NB4 (cell line): ENCODE results near the gene MRPL14.

Experiments
- DNase-seq: peaks from one replicate; pipeline ENCODE4 v3.0.0; 2010; ENCODE audit warnings: low read depth
- H3K4me3 ChIP-seq: one replicate; pipeline ENCODE4 v1.5.1; 2011; ENCODE audit warnings: mild to moderate bottlenecking, low read depth, low read length, moderate library complexity
- CTCF ChIP-seq: IDR thresholded peaks from one replicate; pipeline ENCODE4 v1.5.1; 2012; ENCODE audit warnings: low read depth, low read length
- MAX ChIP-seq: IDR thresholded peaks from 2 replicates; pipeline ENCODE4 v1.6.1; 2011; ENCODE audit warnings: low read depth, low read length
- MYC ChIP-seq: IDR thresholded peaks from 2 replicates; pipeline ENCODE4 v1.6.1; 2011; ENCODE audit warnings: low read depth, low read length
- POLR2A ChIP-seq: IDR thresholded peaks from 2 replicates; pipeline ENCODE4 v1.6.1; 2011; ENCODE audit warnings: mild to moderate bottlenecking; ENCODE audit not compliant: insufficient read length; ENCODE audit errors: extremely low read depth

MRPL14 gene

GRCh38 chr6:44154067-44154466 is 26.8 kb upstream of the MRPL14 start:
- DNase-seq, result no peak
- H3K4me3 ChIP-seq, result no peak overlapping the region
- TF ChIP-seq MAX, result no peak
- TF ChIP-seq MYC, result no peak
- no peak for TF ChIP-seq CTCF
- TF ChIP-seq POLR2A, result no peak

GRCh38 chr6:44152533-44152932 is 25.3 kb upstream of the MRPL14 start:
- no peak for TF ChIP-seq MAX
- H3K4me3 ChIP-seq, result no peak overlapping the region
- no peak for DNase-seq

- no peak overlapping the region for H3K4me3 ChIP-seq
- no peak for DNase-seq
- no peak for TF ChIP-seq MAX
- no peak for TF ChIP-seq MYC
- TF ChIP-seq CTCF, result no peak
- no peak for TF ChIP-seq POLR2A
Measured at GRCh38 chr6:44152109-44152461, 24.8 kb upstream of the MRPL14 start.

GRCh38 chr6:44151348-44152108 is 24.3 kb upstream of the MRPL14 start:
- peak; percentile 87 for DNase-seq
- no peak overlapping the region for H3K4me3 ChIP-seq
- TF ChIP-seq MAX (peak; percentile 59), POLR2A (no peak), CTCF (peak; percentile 99)

- H3K4me3 ChIP-seq, result no peak overlapping the region
- TF ChIP-seq POLR2A, result no peak
- TF ChIP-seq CTCF, result no peak
- TF ChIP-seq MAX, result no peak
- TF ChIP-seq MYC, result no peak
- DNase-seq, result no peak
Measured at GRCh38 chr6:44150317-44150917, 23.2 kb upstream of the MRPL14 start.

- DNase-seq, result no peak
- TF ChIP-seq POLR2A, result no peak
- no peak for TF ChIP-seq CTCF
- no peak for TF ChIP-seq MAX
- no peak for TF ChIP-seq MYC
- no peak overlapping the region for H3K4me3 ChIP-seq
Measured at GRCh38 chr6:44149369-44150012, 22.2 kb upstream of the MRPL14 start.
